ENCODE data around the gene EIF3M.
"Not testable (repeated sequence)": the region's sequence is repeated elsewhere in the genome, so short reads cannot be mapped to it uniquely, and the experiment has no call there.

GRCh38 chr11:32608826-32609225 is 25.2 kb downstream of the EIF3M start:
- TF ChIP-seq CTCF, POLR2A (IDR thresholded peaks at IDR 0.05): not testable (repeated sequence)

Measured in esophagus squamous epithelium (tissue), 4 donors.